Epithelial cell of esophagus (primary cell): ENCODE data around the gene DHPS.

Experiments used
- DNase-seq: peaks from one replicate; pipeline ENCODE4 v3.0.0; 2010; ENCODE audit warnings: low read depth
- H3K4me3 ChIP-seq: 2 replicates; pipeline ENCODE4 v1.5.1; 2011; ENCODE audit warnings: mild to moderate bottlenecking, low read length, control low read depth
- CTCF ChIP-seq: IDR thresholded peaks from 2 replicates; pipeline ENCODE4 v1.5.1; 2011; ENCODE audit warnings: low read depth, mild to moderate bottlenecking, low read length, control low read depth, inconsistent platforms; ENCODE audit not compliant: insufficient read depth; ENCODE audit errors: missing control alignments

Gene DHPS

DNA sequence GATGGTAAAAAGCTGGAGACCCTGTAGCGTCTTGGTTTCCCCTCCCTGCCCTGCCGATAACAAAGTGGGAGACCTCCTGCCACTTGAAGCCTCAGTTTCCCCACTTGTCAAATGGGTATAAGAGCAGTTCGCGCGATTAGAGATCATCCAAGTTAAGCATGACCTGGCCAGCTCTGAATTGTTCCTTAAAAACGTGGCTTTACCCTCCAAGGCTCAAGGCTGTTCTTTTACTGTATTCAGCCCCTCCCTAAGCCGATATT lies 41.6 kb upstream of the DHPS start:
- H3K4me3 ChIP-seq: peak overlapping the region; percentile 99
- no peak for TF ChIP-seq CTCF
- no peak for DNase-seq

- H3K4me3 ChIP-seq: peak overlapping the region; percentile 99
- no peak for TF ChIP-seq CTCF
Observed at GRCh38 chr19:12722566-12723380, 41.1 kb upstream of the DHPS start.

DNA sequence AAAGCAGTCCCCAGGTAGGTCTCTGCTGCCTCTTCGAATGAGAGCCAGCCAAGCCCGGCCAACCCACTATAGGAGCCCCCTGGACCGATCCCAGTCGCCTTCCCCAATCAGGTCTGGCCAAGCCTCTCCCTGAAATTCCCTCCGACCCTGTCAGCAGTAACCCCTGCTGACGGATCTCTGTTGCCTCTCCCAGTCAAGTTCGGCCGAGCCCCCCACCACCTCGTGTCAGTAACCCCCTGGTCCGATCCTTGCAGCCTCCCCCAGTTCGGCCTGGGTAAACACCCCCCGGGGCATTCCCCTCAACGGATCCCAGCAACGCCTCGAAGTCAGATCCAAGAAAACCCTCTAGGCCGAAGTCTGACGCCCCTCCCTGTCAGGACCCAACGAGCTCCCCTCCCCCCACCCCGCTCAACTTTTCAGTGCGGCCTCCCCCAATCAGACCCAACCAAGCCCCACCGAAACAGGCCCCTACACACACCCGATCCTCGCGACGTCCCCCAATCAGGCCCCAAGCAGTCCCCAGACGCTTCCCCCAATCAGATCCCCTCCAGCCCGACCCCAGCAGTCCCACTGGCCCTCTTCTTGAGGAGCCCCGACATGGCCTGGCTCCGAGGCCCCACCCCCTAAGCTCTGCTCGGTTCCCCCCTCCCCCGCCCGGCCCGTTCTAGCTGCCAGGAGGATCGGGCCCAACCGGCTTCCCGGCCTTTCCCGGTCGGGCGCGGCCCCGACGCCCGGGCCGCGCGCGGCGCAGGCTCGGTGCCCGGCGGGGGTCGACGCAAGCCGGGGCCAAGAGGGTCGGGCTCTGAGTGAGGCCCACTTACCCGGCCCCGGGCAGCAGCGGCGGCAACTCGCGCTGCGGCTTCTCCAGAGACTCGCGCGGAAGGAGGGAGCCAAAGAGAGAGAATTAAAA lies 40.2 kb upstream of the DHPS start:
- DNase-seq: peak; percentile 63
- peak overlapping the region; percentile 99 for H3K4me3 ChIP-seq
- TF ChIP-seq CTCF: no peak

More at GRCh38 chr19:12722566-12723380, 41.1 kb upstream of the DHPS start:
- DNase-seq: peak; percentile 100

- no peak for TF ChIP-seq CTCF
- H3K4me3 ChIP-seq: peak overlapping the region; percentile 99
- peak; percentile 21 for DNase-seq
Observed at GRCh38 chr19:12720851-12721655, 39.4 kb upstream of the DHPS start.

DNA sequence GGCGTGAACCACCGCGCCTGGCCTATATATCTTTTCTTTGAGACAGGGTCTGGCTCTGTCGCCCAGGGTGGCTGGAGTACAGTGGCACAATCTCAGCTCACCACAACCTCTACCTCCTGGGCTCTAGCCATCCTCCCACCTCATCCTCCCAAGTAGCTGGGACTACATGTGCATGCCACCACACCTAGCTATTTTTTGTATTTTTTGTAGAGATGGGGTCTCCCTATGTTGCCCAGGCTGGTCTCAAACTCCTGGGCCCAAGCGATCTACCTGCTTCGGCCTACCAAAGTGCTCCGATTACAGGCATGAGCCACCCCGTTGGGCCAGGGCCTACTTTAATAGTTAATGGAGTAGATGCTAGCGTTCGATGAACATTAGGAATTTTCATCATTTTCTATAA lies 38.6 kb upstream of the DHPS start:
- peak overlapping the region; percentile 99 for H3K4me3 ChIP-seq
- TF ChIP-seq CTCF: no peak
- no peak for DNase-seq

DNA sequence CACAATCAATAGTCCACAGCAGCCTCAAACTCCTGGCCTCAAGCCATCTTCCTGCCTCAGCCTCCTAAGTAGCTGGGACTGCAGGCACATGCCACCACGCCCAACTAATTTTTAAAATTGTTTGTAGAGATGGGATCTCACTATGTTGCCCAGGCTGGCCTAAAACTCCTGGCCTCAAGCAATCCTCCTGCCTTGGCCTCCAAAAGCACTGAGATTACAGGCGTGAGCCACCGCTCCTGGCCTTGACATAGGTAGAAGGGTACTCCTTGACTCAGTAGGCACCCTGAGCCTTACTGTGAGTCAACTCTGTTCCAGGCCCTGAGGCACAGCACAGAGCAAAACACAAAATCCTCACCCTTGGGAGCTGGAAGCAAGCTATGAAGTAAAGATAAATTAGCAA lies 34.2 kb upstream of the DHPS start:
- TF ChIP-seq CTCF: no peak

More for the DNA sequence above, 34.2 kb upstream of the DHPS start:
- H3K4me3 ChIP-seq: no peak overlapping the region
- DNase-seq: no peak
